Cerebellar cortex (tissue), 1 donor: Measurements from ENCODE around the gene ADK.
"Not testable (repeated sequence)": the region's sequence is repeated elsewhere in the genome, so short reads cannot be mapped to it uniquely, and the experiment has no call there.

ENCODE experiments used
- DNase-seq: peaks from one replicate; pipeline ENCODE4 v3.0.0-alpha.2; 2015; ENCODE audit warnings: low spot score

The ADK gene

GRCh38 chr10:74300074-74300621 lies 149.1 kb downstream of the ADK start:
- DNase-seq = not testable (repeated sequence)

GRCh38 chr10:74300666-74301065 lies 149.6 kb downstream of the ADK start:
- no peak for DNase-seq

- no peak for DNase-seq
These were observed 154.7 kb downstream of the ADK start for GRCh38 chr10:74305730-74306129.

GRCh38 chr10:74306227-74306982 lies 155.4 kb downstream of the ADK start:
- peak; percentile 8 for DNase-seq

GRCh38 chr10:74307061-74307651 lies 156.1 kb downstream of the ADK start:
- DNase-seq = peak; percentile 57

- no peak for DNase-seq
These were observed 159.7 kb downstream of the ADK start for GRCh38 chr10:74310652-74311257.

- no peak for DNase-seq
These were observed 163.1 kb downstream of the ADK start for GRCh38 chr10:74314166-74314565.

- DNase-seq = no peak
These were observed 169.0 kb downstream of the ADK start for GRCh38 chr10:74320026-74320425.

GRCh38 chr10:74320717-74321116 lies 169.7 kb downstream of the ADK start:
- no peak for DNase-seq

GRCh38 chr10:74322141-74322540 lies 171.1 kb downstream of the ADK start:
- DNase-seq = no peak

- DNase-seq = no peak
These were observed 171.5 kb downstream of the ADK start for GRCh38 chr10:74322565-74322964.

- no peak for DNase-seq
These were observed 177.4 kb downstream of the ADK start for GRCh38 chr10:74328388-74328787.

- no peak for DNase-seq
These were observed 178.9 kb downstream of the ADK start for GRCh38 chr10:74329873-74330272.

- DNase-seq = no peak
These were observed 179.6 kb downstream of the ADK start for GRCh38 chr10:74330646-74331045.

- peak; percentile 52 for DNase-seq
These were observed 181.4 kb downstream of the ADK start for GRCh38 chr10:74332398-74332797.

- no peak for DNase-seq
These were observed 182.2 kb downstream of the ADK start for GRCh38 chr10:74333174-74333573.

GRCh38 chr10:74334221-74334620 lies 183.2 kb downstream of the ADK start:
- no peak for DNase-seq

- no peak for DNase-seq
These were observed 184.5 kb downstream of the ADK start for GRCh38 chr10:74335501-74335900.

GRCh38 chr10:74337330-74338016 lies 186.5 kb downstream of the ADK start:
- DNase-seq = no peak

- DNase-seq = no peak
These were observed 192.0 kb downstream of the ADK start for GRCh38 chr10:74342991-74343390.

- DNase-seq = no peak
These were observed 192.8 kb downstream of the ADK start for GRCh38 chr10:74343804-74344203.

- DNase-seq = no peak
These were observed 193.3 kb downstream of the ADK start for GRCh38 chr10:74344306-74344705.

- DNase-seq = no peak
These were observed 196.5 kb downstream of the ADK start for GRCh38 chr10:74347522-74347921.
